D721Med (cell line): ENCODE results near the gene PLCL1.
A peak's percentile ranks its signal among the peaks of the same experiment; 100 is the strongest.

Experiments
- DNase-seq: peaks from one replicate; pipeline ENCODE4 v3.0.0; 2011; ENCODE audit warnings: low spot score; ENCODE audit not compliant: insufficient read length
- FAIRE-seq: peaks from 2 replicates; lab custom pipeline; 2011; peaks lifted over from hg19 to GRCh38; lab: Jason Lieb, UNC
- CTCF ChIP-seq: IDR thresholded peaks from 2 replicates; pipeline ENCODE4 v1.5.1; 2012; ENCODE audit warnings: mild to moderate bottlenecking, control low read depth; ENCODE audit not compliant: insufficient read depth; ENCODE audit errors: missing control alignments

PLCL1 gene

GRCh38 chr2:197800091-197800490 lies 4.3 kb upstream of the PLCL1 start:
- no peak for DNase-seq
- FAIRE-seq: no peak
- TF ChIP-seq CTCF: no peak

GRCh38 chr2:197801033-197801432 lies 3.4 kb upstream of the PLCL1 start:
- FAIRE-seq (no peak), DNase-seq (no peak)
- TF ChIP-seq CTCF: no peak

GRCh38 chr2:197803033-197803444 lies 1.4 kb upstream of the PLCL1 start:
- peak; percentile 70 for TF ChIP-seq CTCF
- FAIRE-seq (peak; percentile 21), DNase-seq (no peak)

GRCh38 chr2:197804758-197805714 lies 643 bp downstream of the PLCL1 start:
- FAIRE-seq (no peak), DNase-seq (no peak)
- no peak for TF ChIP-seq CTCF

GRCh38 chr2:197805715-197806633 lies 1.6 kb downstream of the PLCL1 start:
- DNase-seq: no peak
- no peak for FAIRE-seq
- no peak for TF ChIP-seq CTCF

GRCh38 chr2:197809064-197809463 lies 4.7 kb downstream of the PLCL1 start:
- DNase-seq (no peak), FAIRE-seq (no peak)
- no peak for TF ChIP-seq CTCF
